Ishikawa (cell line): ENCODE data around the gene NRL.

Experiments
- CEBPB ChIP-seq: IDR thresholded peaks from 2 replicates; pipeline ENCODE4 v1.6.1; 2012
- CREB1 ChIP-seq: IDR thresholded peaks from 2 replicates; pipeline ENCODE4 v1.6.1; 2012; ENCODE audit warnings: low read depth
- EGR1 ChIP-seq: IDR thresholded peaks from 2 replicates; pipeline ENCODE4 v1.6.1; 2012
- TAF1 ChIP-seq: IDR thresholded peaks from 2 replicates; pipeline ENCODE4 v1.6.1; 2012; ENCODE audit warnings: low read depth, mild to moderate bottlenecking
- TCF12 ChIP-seq: IDR thresholded peaks from 2 replicates; pipeline ENCODE4 v1.6.1; 2012; ENCODE audit warnings: low read depth
- ZBTB7A ChIP-seq: IDR thresholded peaks from 2 replicates; pipeline ENCODE4 v1.6.1; 2012; ENCODE audit warnings: low read depth
- TF ChIP-seq, protein P1 (sequence below): IDR thresholded peaks from 2 replicates; pipeline ENCODE4 v1.6.1; 2012
- TF ChIP-seq, protein P2 (sequence below): IDR thresholded peaks from 2 replicates; pipeline ENCODE4 v1.6.1; 2012; ENCODE audit warnings: low read depth, mild to moderate bottlenecking

DNA sequence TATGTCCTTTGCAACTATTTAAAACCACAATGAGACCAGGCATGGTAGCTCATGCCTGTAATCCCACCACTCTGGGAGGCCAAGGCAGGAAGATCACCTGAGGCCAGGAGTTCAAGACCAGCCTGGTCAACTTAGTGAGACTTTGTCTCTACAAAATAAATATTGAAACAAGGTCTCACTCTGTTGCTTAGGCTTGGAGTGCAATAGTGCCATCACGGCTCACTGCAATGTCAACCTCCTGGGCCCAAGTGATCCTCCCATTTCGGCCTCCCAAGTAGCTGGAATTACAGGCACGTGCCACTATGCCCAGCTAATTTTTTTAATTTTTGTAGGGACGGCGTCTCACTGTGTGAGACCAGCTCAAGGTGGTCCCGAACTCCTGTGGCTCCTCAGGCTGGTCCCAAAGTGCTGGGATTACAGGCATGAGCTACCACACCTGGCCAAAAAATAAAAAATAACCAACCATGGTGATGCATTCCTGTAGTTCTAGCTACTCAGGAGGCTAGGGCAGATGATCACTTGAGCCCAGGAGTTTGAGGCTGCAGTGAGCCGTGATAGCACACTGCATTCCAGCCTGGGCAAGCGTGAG is 14.8 kb upstream of the NRL start:
- TF ChIP-seq TAF1, result no peak
- TF ChIP-seq, protein P1, sequence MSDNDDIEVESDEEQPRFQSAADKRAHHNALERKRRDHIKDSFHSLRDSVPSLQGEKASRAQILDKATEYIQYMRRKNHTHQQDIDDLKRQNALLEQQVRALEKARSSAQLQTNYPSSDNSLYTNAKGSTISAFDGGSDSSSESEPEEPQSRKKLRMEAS, result no peak
- TF ChIP-seq, protein P2, sequence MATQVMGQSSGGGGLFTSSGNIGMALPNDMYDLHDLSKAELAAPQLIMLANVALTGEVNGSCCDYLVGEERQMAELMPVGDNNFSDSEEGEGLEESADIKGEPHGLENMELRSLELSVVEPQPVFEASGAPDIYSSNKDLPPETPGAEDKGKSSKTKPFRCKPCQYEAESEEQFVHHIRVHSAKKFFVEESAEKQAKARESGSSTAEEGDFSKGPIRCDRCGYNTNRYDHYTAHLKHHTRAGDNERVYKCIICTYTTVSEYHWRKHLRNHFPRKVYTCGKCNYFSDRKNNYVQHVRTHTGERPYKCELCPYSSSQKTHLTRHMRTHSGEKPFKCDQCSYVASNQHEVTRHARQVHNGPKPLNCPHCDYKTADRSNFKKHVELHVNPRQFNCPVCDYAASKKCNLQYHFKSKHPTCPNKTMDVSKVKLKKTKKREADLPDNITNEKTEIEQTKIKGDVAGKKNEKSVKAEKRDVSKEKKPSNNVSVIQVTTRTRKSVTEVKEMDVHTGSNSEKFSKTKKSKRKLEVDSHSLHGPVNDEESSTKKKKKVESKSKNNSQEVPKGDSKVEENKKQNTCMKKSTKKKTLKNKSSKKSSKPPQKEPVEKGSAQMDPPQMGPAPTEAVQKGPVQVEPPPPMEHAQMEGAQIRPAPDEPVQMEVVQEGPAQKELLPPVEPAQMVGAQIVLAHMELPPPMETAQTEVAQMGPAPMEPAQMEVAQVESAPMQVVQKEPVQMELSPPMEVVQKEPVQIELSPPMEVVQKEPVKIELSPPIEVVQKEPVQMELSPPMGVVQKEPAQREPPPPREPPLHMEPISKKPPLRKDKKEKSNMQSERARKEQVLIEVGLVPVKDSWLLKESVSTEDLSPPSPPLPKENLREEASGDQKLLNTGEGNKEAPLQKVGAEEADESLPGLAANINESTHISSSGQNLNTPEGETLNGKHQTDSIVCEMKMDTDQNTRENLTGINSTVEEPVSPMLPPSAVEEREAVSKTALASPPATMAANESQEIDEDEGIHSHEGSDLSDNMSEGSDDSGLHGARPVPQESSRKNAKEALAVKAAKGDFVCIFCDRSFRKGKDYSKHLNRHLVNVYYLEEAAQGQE, result no peak
- TF ChIP-seq EGR1, result no peak
- no peak for TF ChIP-seq ZBTB7A
- no peak for TF ChIP-seq CEBPB
- TF ChIP-seq CREB1, result no peak
- TF ChIP-seq TCF12, result no peak
